Activated T-cell treated with anti-CD3 and anti-CD28 coated beads, Interleukin-2, amount 50 U/mL, for 4 hours (primary cell): Measurements from ENCODE around the gene TMEM94. TPM values are rescaled to one million over a fixed set of nuclear protein-coding genes. Genes with fewer than 3 reads are reported as not detected.
A peak's percentile ranks its signal among the peaks of the same experiment; 100 is the strongest.

ENCODE experiments used
- ATAC-seq, 2 donors: fragments of 200-7000 bp; cut with Tn5 transposase; one replicate each; pipeline ENCODE4 v1.10.0; 2021
- DNase-seq: peaks from one replicate; pipeline ENCODE4 v3.0.0-alpha.2; 2020
- H3K27me3 Mint-ChIP-seq: one replicate; pipeline ENCODE4 v1.8.0; 2021; ENCODE audit warnings: low read depth, mixed read lengths
- H3K36me3 Mint-ChIP-seq: one replicate; pipeline ENCODE4 v1.8.0; 2022; ENCODE audit warnings: mixed read lengths; ENCODE audit not compliant: insufficient read depth
- H3K4me1 Mint-ChIP-seq: one replicate; pipeline ENCODE4 v1.8.0; 2021; ENCODE audit warnings: low read depth, mixed read lengths
- H3K4me3 Mint-ChIP-seq: one replicate; pipeline ENCODE4 v1.8.0; 2021; ENCODE audit warnings: mild to moderate bottlenecking, moderate library complexity, mixed read lengths
- H3K9me3 Mint-ChIP-seq: one replicate; pipeline ENCODE4 v1.8.0; 2021; ENCODE audit warnings: mixed read lengths
- total RNA-seq, 3 donors: library from RNA; stranded (reverse); gene quantifications; one replicate each; pipeline ENCODE4 v1.2.1, GENCODE V29; 2021

Gene TMEM94
- 10 to 100 TPM; 44.0 to 49.6 (median 46.6) TPM for total RNA-seq

DNA sequence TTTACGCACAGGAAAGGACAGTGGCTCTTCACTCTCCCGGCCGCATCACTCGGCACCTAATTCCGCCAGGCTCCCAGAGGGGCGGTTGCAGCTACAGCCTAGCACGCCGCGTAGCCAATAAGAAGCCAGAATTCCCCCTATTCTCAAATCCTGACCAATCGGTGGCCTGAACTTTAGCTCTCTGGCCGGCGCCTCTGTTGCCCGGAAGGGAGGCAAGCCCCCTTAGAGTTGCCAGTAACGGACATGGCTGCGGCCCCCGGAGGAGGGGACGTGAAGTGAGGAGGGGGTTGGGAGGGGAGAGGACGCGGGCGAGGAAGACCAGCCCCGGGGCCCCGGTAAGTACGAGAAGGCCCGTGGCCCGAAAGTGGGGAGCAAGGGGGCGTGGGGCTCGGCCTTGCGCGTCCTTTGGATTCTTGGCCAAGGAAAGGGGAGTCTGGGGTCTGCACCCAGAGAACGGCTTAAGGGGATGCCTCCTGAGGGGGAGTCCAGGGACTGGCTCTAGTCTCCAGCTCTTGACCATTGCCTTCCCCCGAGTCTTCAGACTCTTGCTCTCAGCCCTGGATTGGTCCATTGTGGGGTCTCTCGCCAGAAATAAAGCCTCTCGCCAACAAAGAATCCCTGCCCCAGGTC, at the start of gene TMEM94:
TSS of gene TMEM94 (plus strand) at position 219 of the 630 bp plus-strand sequence. CDS start 15,271 bp downstream, outside the sequence.
- Mint-ChIP-seq H3K9me3 (no peaks in the 10 kb centered on the region), H3K36me3 (no peaks in the 10 kb centered on the region), H3K27me3 (no peaks in the 10 kb centered on the region), H3K4me3 (peak within 1 kb of the TSS; percentile 89), H3K4me1 (peaks cover 34% of the 10 kb centered on the region)
- DNase-seq: peak; percentile 89
- peak; percentile 97 to 98 for ATAC-seq

- no peaks in the 10 kb centered on the region for H3K36me3 Mint-ChIP-seq
- ATAC-seq: no peak
- peaks cover 34% of the 10 kb centered on the region for H3K4me1 Mint-ChIP-seq
- H3K4me3 Mint-ChIP-seq: no peak overlapping the region
- H3K27me3 Mint-ChIP-seq: no peaks in the 10 kb centered on the region
- no peak for DNase-seq
- H3K9me3 Mint-ChIP-seq: no peaks in the 10 kb centered on the region
These were observed 48.6 kb upstream of the TMEM94 start for GRCh38 chr17:75407655-75408352.

DNA sequence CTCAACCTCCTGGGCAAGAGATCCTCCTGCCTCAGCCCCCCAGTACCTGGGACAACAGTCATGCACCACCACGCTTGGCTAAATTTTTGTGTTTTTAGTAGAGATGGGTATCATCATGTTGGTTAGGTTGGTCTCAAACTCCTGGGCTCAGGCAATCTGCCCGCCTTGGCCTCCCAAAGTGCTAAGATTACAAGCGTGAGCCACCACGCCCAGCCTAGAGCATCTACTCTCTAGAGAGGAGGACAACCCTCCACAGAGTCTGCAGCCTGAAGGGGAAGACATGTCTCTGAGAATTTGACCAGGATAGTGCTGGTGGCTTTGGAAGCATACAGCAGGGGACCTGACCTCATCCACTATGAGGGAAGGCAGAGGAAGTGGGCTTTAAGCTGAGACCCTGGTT, 46.3 kb upstream of the TMEM94 start:
- ATAC-seq (no peak), DNase-seq (no peak)
- no peak overlapping the region for H3K4me3 Mint-ChIP-seq
- H3K27me3 Mint-ChIP-seq: peaks cover 7% of the 10 kb centered on the region
- H3K36me3 Mint-ChIP-seq: no peaks in the 10 kb centered on the region
- peaks cover 24% of the 10 kb centered on the region for H3K4me1 Mint-ChIP-seq
- H3K9me3 Mint-ChIP-seq: no peaks in the 10 kb centered on the region

DNA sequence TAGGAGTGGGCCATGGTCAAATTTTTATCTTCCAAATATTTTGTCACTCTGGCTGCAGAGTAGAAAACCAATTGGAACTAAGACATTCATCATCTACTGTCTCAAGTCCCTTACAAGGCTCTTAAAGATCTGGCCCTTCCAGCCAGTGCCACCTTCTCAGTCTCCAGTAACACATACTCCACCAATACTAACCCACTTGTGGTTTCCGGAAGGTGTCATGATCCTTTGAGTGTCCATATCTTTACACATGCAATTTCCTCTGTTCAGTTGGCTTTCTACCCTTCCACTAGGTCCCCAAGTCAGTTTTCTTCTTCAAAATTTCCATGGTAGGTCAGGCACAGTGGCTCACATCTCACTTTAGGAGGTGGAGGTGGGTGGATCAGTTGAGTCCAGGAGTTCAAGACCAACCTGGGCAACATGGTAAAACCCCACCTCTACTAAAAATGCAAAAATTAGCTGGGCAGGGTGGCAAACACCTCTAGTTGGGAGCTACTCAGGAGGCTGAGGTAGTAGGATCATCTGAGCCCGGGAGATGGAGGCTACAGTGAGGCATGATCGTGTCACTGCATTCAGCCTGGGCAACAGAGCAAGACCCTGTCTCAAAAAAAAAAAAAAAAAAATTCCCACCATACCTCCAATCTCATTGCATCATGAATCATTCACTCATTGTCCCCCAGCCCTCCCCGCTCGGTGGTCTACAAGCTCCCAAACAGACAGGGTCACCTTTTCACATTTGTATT, 44.9 kb upstream of the TMEM94 start:
- Mint-ChIP-seq H3K27me3 (peaks cover 7% of the 10 kb centered on the region), H3K4me3 (no peak overlapping the region), H3K4me1 (peaks cover 19% of the 10 kb centered on the region), H3K36me3 (no peaks in the 10 kb centered on the region), H3K9me3 (no peaks in the 10 kb centered on the region)
- DNase-seq (no peak), ATAC-seq (no peak)

DNA sequence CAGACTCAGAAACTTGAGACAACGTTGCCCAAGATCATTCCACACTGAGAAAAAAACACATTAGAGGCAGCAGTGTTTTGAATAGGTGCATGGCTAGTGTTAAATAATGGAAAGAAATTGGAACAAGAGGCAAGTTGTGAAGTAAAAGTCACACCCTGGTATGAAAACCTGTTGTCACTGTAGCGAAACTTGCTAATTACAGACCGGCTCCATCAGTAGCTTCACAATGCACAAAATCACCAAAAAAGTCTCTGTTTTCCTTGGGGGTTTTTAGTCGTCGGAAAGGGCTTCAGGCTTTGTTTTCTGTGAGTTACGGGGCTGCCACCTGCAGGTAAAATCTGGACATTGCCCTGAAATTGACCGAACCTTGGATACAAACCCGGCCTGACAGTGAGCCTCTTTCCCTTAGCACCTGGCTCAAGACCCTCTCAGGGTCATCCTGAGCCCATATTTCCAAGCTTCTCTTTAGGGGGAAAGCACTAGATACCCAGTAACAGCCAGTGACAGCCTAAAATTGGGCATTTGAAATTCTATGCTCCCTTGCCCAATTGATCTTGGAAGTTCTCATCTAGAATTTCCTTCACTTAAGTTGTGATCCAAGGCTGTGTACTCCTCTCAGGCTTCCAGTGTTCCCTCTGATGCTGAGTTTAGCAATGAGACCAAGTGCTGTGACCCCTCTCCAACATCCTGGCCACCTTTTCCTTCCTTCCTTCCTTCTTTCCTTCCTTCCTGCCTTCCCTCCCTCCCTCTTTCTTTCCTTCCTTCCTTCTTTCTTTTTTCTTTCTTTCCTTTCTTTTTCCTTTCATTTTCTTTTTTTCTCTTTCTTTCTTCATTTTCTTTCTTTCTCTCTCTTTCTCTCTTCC, 43.7 kb upstream of the TMEM94 start:
- ATAC-seq (peak; percentile 85 to 89), DNase-seq (peak; percentile 69)
- Mint-ChIP-seq H3K4me3 (peak overlapping the region; percentile 48), H3K27me3 (peaks cover 7% of the 10 kb centered on the region), H3K9me3 (no peaks in the 10 kb centered on the region), H3K4me1 (peaks cover 15% of the 10 kb centered on the region), H3K36me3 (no peaks in the 10 kb centered on the region)

GRCh38 chr17:75414488-75414887, 41.9 kb upstream of the TMEM94 start:
- DNase-seq (no peak), ATAC-seq (no peak)
- Mint-ChIP-seq H3K4me1 (peaks cover 15% of the 10 kb centered on the region), H3K27me3 (peaks cover 7% of the 10 kb centered on the region), H3K36me3 (no peaks in the 10 kb centered on the region), H3K4me3 (no peak overlapping the region), H3K9me3 (no peaks in the 10 kb centered on the region)

- Mint-ChIP-seq H3K27me3 (peaks cover 7% of the 10 kb centered on the region), H3K36me3 (no peaks in the 10 kb centered on the region), H3K4me3 (no peak overlapping the region), H3K4me1 (peaks cover 15% of the 10 kb centered on the region), H3K9me3 (no peaks in the 10 kb centered on the region)
- DNase-seq (no peak), ATAC-seq (no peak)
These were observed 40.4 kb upstream of the TMEM94 start for GRCh38 chr17:75416006-75416405.

DNA sequence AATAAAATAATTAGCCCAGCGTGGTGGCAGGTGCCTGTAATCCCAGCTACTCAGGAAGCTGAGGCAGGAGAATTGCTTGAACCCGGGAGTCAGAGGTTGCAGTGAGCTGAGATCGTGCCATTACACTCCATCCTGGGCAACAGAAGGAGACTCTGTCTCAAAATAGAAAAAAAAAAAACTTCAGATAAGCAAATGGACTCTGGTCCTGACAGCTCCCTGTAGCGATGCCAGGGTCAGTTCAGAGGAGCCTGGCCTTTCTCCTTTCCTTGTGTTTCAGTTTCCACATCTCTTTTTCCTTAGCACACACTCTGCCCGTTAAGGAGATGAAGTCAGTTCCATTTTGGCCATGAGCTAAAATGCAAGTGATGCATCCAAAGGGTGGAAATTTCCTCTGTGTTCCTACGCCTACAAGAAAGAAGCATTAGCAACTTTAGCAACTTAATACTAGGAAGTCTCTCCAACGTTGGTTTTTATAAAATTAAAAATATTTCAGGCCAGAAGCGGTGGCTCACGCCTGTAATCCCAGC, 39.3 kb upstream of the TMEM94 start:
- H3K4me3 Mint-ChIP-seq: no peak overlapping the region
- DNase-seq (no peak), ATAC-seq (no peak)
- peaks cover 8% of the 10 kb centered on the region for H3K4me1 Mint-ChIP-seq
- H3K36me3 Mint-ChIP-seq: no peaks in the 10 kb centered on the region
- H3K9me3 Mint-ChIP-seq: no peaks in the 10 kb centered on the region
- H3K27me3 Mint-ChIP-seq: peaks cover 7% of the 10 kb centered on the region

DNA sequence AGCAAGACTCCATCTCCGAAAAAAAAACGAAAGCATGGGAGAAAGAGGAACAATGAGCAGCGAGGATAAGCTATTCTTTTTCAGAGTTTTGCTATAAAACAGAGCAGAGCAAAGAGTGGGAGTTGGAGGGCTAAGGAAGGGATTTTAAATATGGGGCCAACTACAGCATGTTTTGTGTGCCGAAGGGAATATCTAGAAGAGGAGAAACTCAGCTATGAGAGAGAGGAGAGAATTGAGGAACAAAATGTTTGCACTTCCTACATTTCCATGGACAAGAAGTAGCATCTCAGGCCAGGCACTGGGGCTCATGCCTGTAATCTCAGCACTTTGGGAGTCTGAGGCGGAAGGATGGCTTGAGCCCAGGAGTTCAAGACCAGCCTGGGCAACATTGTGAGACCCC, 37.9 kb upstream of the TMEM94 start:
- ATAC-seq (no peak), DNase-seq (no peak)
- Mint-ChIP-seq H3K4me1 (no peaks in the 10 kb centered on the region), H3K4me3 (no peak overlapping the region), H3K9me3 (no peaks in the 10 kb centered on the region), H3K36me3 (no peaks in the 10 kb centered on the region), H3K27me3 (peaks cover 5% of the 10 kb centered on the region)

DNA sequence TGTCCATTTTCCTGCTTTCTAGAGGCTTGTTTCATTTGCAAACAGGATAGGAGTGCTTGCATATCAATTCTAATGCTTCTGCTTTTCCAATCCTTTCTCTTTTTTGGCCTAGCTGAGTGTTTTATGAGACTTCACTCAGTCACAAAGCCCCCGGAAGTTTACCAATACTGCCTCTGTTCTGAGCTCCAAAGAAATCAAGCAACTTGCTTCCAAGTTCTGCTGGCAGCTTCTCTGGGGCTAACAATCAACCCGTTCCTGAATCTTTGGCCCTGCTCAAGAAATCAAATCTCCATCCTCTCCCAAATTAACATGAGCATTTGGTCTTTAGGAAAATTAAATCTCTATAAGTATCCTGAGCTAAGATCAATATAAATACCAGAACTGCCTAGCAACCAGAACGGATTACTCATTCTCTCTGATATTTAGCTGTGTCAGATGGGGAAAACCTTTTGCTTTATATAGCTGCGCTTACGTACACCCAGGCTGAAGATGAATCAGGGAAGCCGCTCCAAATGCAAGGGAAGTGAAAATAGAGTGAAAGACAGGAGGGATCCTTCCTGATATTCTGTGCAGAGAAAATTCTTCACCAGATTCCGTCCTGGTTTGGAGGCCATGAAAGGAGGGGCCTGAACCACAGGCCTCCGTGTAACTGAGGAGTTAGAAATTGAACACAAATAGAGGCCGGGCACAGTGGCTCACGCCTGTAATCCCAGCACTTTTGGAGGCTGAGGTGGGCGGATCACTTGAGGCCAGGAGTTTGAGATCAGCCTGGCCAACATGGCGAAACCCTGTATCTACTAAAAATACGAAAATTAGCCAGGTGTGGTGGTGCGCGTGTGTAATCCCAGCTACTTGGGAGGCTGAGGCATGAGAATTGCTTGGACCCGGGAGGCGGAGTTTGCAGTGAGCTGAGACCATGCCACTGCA, 27.6 kb upstream of the TMEM94 start:
- no peak for ATAC-seq
- DNase-seq: no peak
- H3K9me3 Mint-ChIP-seq: no peaks in the 10 kb centered on the region
- peaks cover 7% of the 10 kb centered on the region for H3K4me1 Mint-ChIP-seq
- no peak overlapping the region for H3K4me3 Mint-ChIP-seq
- no peaks in the 10 kb centered on the region for H3K36me3 Mint-ChIP-seq
- peaks cover 4% of the 10 kb centered on the region for H3K27me3 Mint-ChIP-seq

DNA sequence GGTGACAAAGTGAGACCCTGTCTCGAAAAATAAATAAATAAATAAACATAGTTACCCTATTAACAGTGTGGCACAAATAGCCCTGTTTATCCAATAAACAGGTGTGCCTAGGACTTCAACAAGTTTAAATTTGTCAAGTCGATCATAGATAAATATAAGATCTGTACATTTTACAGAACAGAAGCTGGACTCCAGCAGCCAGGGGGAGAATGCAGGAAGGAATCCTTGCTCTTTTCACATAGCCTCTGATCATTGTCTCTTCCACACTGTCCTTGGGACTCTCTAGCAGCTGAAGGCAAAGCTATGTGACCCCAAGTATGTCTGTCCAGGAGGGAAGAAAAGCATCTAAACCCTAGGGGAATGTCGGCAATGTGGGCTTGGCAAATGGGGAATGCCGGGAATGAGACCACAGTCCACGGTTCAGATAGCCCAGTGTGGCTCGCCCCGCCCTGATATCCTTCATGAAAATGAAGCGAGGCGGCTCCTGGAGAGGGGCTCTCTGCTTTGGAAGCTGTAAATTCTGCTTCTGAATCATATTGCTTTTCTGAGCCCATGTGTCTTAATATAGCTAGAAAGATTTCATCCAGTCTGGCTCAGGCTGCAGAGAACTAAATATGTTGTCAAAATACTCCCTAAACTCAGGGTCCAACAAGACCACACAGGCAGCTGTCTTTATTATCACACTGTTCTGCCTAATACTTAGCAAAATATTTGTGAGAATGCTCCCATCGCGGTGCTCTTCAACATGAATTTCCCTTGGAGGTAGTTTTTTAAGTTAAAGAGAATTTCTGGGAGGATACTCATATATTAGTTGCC, 26.1 kb upstream of the TMEM94 start:
- no peaks in the 10 kb centered on the region for H3K36me3 Mint-ChIP-seq
- ATAC-seq (no peak), DNase-seq (no peak)
- peaks cover 4% of the 10 kb centered on the region for H3K27me3 Mint-ChIP-seq
- H3K4me1 Mint-ChIP-seq: peaks cover 13% of the 10 kb centered on the region
- no peaks in the 10 kb centered on the region for H3K9me3 Mint-ChIP-seq
- H3K4me3 Mint-ChIP-seq: no peak overlapping the region

GRCh38 chr17:75433218-75433783, 23.1 kb upstream of the TMEM94 start:
- no peak for DNase-seq
- ATAC-seq: no peak
- Mint-ChIP-seq H3K9me3 (no peaks in the 10 kb centered on the region), H3K36me3 (no peaks in the 10 kb centered on the region), H3K4me3 (no peak overlapping the region), H3K27me3 (peaks cover 4% of the 10 kb centered on the region), H3K4me1 (peaks cover 14% of the 10 kb centered on the region)
